Measurements from ENCODE around the gene FMNL1. TPM values are rescaled to one million over a fixed set of nuclear protein-coding genes. Genes with fewer than 3 reads are reported as not detected.
"Not testable (repeated sequence)": the region's sequence is repeated elsewhere in the genome, so short reads cannot be mapped to it uniquely, and the experiment has no call there.

Gene FMNL1
- polyA plus RNA-seq, 2 donors: 4.3 to 5.2 TPM

DNA sequence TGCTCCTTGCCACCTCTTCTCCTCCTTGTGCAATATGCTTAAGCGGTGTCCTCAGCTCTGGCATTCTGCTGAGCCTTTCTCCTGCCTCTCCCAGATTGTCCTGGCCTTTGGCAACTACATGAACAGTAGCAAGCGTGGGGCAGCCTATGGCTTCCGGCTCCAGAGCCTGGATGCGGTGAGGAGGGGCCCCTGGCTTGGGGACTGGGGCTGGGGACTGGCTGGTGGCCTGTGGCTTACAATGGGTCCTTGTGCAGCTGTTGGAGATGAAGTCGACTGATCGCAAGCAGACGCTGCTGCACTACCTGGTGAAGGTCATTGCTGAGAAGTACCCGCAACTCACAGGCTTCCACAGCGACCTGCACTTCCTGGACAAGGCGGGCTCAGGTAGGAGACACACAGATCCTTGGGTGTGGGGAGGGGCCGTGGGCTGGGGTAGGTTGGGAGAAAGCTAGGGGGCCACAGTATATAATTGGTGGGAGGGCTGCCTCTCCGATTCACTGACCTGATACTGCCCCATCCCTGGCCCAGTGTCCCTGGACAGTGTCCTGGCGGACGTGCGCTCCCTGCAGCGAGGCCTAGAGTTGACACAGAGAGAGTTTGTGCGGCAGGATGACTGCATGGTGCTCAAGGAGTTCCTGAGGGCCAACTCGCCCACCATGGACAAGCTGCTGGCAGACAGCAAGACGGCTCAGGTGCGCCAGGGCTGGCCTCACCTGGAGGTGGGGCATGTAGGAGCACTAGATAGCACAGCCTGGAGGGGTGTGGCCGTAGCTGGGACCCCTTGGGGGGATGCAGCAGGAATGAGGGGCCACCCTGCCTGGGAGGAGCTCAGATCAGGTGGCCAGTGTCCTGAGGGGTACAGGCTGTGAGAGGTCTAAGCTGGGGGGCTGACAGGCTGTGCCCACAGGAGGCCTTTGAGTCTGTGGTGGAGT, 23.3 kb downstream of the FMNL1 start:
- Histone ChIP-seq H3K4me1 (ENCODE audit: control insufficient read depth in 2 of 2, insufficient read depth in 2 of 2, low read length in 1 of 2) (peaks cover 0 to 26% of the 10 kb centered on the region in 2 donors), H3K9me3 (ENCODE audit: control insufficient read depth in 2 of 2, insufficient read depth in 1 of 2, low read depth in 1 of 2, low read length in 1 of 2) (no peaks in the 10 kb centered on the region), H3K36me3 (ENCODE audit: control insufficient read depth in 2 of 2, insufficient read depth in 2 of 2, low read length in 1 of 2) (peaks cover 0 to 15% of the 10 kb centered on the region in 2 donors), H3K27ac (ENCODE audit: low read depth in 2 of 2, low read length in 1 of 2) (no peak overlapping the region), H3K4me3 (ENCODE audit: low read depth in 1 of 2, low read length in 2 of 2) (no peak overlapping the region), H3K27me3 (ENCODE audit: control insufficient read depth in 1 of 2, insufficient read depth in 2 of 2, low read length in 2 of 2) (no peaks in the 10 kb centered on the region)
- 88 to 90% methylated on average over 21 of the region's 21 CpGs for WGBS, 2 donors

DNA sequence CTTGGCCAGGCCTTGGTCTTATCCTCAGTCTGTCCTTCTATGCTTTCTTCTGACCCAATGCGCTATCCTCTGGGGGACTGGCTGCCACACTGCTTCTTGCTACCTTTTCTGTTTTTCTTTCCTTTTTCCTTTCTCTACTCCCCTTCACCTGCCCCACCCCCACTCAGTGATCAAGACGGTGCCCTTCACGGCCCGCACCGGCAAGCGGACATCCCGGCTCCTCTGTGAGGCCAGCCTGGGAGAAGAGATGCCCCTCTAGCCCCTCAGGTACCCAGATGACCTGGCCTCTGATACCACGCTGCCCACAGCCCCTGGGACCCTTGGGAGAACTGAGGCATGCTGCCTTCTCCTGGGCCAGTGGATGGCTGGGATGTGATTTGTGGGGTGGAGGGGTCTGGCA, 24.7 kb downstream of the FMNL1 start:
- Histone ChIP-seq H3K4me1 (ENCODE audit: control insufficient read depth in 2 of 2, insufficient read depth in 2 of 2, low read length in 1 of 2) (peaks cover 0 to 19% of the 10 kb centered on the region in 2 donors), H3K27ac (ENCODE audit: low read depth in 2 of 2, low read length in 1 of 2) (no peak overlapping the region), H3K27me3 (ENCODE audit: control insufficient read depth in 1 of 2, insufficient read depth in 2 of 2, low read length in 2 of 2) (no peaks in the 10 kb centered on the region), H3K9me3 (ENCODE audit: control insufficient read depth in 2 of 2, insufficient read depth in 1 of 2, low read depth in 1 of 2, low read length in 1 of 2) (no peaks in the 10 kb centered on the region), H3K36me3 (ENCODE audit: control insufficient read depth in 2 of 2, insufficient read depth in 2 of 2, low read length in 1 of 2) (peaks cover 0 to 10% of the 10 kb centered on the region in 2 donors), H3K4me3 (ENCODE audit: low read depth in 1 of 2, low read length in 2 of 2) (no peak overlapping the region)
- 77 to 82% methylated on average over 8 of the region's 8 CpGs for WGBS, 2 donors

DNA sequence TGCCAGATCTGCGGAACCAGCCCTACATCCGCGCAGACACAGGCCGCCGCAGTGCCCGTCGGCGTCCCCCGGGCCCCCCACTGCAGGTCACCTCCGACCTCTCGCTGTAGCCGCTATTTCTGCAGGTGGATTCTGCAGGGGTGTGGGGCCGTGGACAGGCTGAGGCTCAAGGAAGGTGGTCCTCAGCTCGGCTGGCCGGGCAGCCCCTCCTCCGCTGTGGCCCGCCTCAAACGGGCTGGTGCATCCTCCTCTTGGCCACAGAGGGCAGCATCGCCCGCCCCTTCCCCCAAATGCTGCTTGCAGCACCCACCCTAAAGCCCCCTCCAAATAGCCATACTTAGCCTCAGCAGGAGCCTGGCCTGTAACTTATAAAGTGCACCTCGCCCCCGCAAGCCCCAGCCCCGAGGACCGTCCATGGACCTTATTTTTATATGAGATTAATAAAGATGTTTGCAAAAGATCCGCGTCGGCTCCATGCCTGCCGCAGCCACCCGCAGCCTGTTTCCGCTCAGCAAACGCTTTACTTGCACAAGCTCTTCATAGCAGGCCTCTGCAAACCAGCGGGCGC, 25.3 kb downstream of the FMNL1 start:
- H3K4me1 ChIP-seq (ENCODE audit: control insufficient read depth in 2 of 2, insufficient read depth in 2 of 2, low read length in 1 of 2): peaks cover 0 to 16% of the 10 kb centered on the region in 2 donors
- H3K4me3 ChIP-seq (ENCODE audit: low read depth in 1 of 2, low read length in 2 of 2): peak overlapping the region; percentile 66 to 75
- H3K9me3 ChIP-seq (ENCODE audit: control insufficient read depth in 2 of 2, insufficient read depth in 1 of 2, low read depth in 1 of 2, low read length in 1 of 2): no peaks in the 10 kb centered on the region
- H3K27me3 ChIP-seq (ENCODE audit: control insufficient read depth in 1 of 2, insufficient read depth in 2 of 2, low read length in 2 of 2): no peaks in the 10 kb centered on the region
- H3K27ac ChIP-seq (ENCODE audit: low read depth in 2 of 2, low read length in 1 of 2): peak overlapping the region; percentile 87 to 90
- 12 to 13% methylated on average over 33 of the region's 33 CpGs for WGBS, 2 donors
- H3K36me3 ChIP-seq (ENCODE audit: control insufficient read depth in 2 of 2, insufficient read depth in 2 of 2, low read length in 1 of 2): peaks cover 0 to 10% of the 10 kb centered on the region in 2 donors

DNA sequence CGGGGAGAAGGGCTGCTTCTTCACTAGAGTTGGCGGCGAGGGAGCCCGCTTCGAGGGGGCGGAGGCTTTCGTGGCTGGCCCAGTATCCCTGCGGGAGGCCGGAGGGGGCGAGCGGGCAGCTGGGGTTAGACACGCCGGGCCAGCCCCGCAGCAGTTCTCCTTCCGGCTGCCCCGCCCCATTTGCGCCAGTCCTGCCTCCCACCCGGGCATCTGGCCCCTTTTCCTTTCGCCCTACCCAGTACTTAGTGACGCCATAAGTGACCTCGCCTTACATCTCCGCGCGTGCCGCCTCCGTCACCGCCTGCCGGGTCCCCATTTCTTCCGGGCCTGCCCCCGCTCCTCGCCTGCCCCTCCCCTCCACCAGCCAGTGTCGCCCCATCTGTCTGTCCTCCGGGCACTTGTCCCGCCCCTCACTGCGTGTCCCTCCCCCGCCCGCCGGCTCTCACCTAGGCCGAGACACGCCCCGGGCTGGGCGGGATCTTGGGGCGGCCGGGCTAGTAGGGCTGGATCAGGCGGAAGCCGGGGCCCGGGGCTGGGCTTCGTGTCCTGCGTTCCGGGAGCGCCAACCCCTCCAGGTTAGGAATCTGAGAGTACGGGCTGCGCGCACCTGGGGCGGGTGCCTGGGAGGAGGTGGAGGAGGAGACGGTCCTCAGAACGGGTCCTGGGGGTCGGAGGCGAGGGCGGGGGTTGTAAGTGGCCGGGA, 25.9 kb downstream of the FMNL1 start:
- no peaks in the 10 kb centered on the region for H3K9me3 ChIP-seq (ENCODE audit: control insufficient read depth in 2 of 2, insufficient read depth in 1 of 2, low read depth in 1 of 2, low read length in 1 of 2)

DNA sequence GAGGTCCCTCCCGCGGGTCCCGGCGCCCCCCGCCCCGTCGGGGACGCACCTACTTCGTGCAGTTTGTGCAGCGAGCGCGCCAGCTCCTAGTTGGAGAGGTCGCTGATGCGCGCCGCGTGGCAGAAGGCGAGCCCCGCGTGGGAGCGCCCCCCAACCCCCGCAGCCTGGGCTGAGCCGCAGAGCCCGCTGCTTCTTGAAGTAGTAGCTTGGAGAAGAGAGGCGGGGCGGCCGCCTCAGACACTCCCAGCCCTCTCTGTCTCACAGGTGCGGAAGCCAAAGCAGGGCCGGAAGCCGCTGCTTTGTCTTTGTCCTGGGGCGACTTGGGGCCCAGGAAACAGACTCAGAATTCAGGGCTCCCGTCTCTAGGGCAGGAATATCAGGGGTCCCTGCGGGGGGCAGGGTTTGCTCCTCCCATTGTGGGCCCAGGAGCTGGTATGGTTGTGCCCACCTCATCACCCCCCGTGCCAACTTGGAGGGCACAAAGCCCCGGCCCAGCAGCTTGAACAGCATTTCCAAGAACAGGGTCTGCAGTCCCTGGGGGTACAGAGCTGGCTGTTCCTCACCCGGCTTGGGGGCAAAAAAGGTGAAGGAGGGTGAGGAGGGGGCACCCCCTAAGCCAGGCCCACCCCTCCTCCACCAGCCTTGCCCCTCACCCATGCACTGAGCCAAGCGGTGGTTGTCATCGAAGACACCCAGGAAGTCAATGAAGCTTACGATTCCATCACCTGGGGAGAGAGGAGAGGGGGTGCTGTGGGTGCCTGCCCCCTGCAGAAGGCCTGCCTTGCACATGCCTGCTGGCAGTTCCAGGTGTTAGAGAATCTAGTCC, 26.7 kb downstream of the FMNL1 start:
- Histone ChIP-seq H3K4me1 (ENCODE audit: control insufficient read depth in 2 of 2, insufficient read depth in 2 of 2, low read length in 1 of 2) (peaks cover 0 to 16% of the 10 kb centered on the region in 2 donors), H3K27me3 (ENCODE audit: control insufficient read depth in 1 of 2, insufficient read depth in 2 of 2, low read length in 2 of 2) (no peaks in the 10 kb centered on the region), H3K4me3 (ENCODE audit: low read depth in 1 of 2, low read length in 2 of 2) (peak overlapping the region; percentile 66 to 75), H3K9me3 (ENCODE audit: control insufficient read depth in 2 of 2, insufficient read depth in 1 of 2, low read depth in 1 of 2, low read length in 1 of 2) (no peaks in the 10 kb centered on the region), H3K36me3 (ENCODE audit: control insufficient read depth in 2 of 2, insufficient read depth in 2 of 2, low read length in 1 of 2) (peaks cover 0 to 8% of the 10 kb centered on the region in 2 donors), H3K27ac (ENCODE audit: low read depth in 2 of 2, low read length in 1 of 2) (peak overlapping the region; percentile 87 to 90)
- 10 to 15% methylated on average over 32 to 39 of the region's 39 CpGs for WGBS, 2 donors

More for the DNA sequence above, 25.9 kb downstream of the FMNL1 start:
- Histone ChIP-seq H3K36me3 (ENCODE audit: control insufficient read depth in 2 of 2, insufficient read depth in 2 of 2, low read length in 1 of 2) (peaks cover 0 to 10% of the 10 kb centered on the region in 2 donors), H3K4me1 (ENCODE audit: control insufficient read depth in 2 of 2, insufficient read depth in 2 of 2, low read length in 1 of 2) (peaks cover 0 to 16% of the 10 kb centered on the region in 2 donors), H3K4me3 (ENCODE audit: low read depth in 1 of 2, low read length in 2 of 2) (peak overlapping the region; percentile 66 to 75), H3K27me3 (ENCODE audit: control insufficient read depth in 1 of 2, insufficient read depth in 2 of 2, low read length in 2 of 2) (no peaks in the 10 kb centered on the region), H3K27ac (ENCODE audit: low read depth in 2 of 2, low read length in 1 of 2) (peak overlapping the region; percentile 87 to 90)
- 1% methylated on average over 59 to 61 of the region's 61 CpGs for WGBS, 2 donors

DNA sequence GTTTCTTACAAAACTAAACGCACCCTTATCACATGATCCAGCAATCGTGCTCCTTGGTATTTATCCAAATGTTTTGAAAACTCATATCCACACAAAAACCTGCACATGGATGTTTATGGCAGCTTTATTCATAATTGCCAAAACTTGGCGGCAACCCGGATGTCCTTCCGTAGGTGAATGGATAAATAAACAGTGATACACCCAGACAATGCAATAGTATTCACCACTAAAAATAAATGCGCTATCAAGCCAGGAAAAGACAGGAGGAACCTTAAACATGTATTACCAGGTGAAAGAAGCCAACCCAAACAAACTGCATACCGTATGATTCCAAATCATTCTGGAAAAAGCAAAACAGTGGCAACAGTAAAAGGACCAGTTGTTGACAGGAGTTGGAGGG, 30.2 kb downstream of the FMNL1 start:
- H3K4me1 ChIP-seq (ENCODE audit: control insufficient read depth in 2 of 2, insufficient read depth in 2 of 2, low read length in 1 of 2): peaks cover 3 to 5% of the 10 kb centered on the region in 2 donors
- H3K4me3 ChIP-seq (ENCODE audit: low read depth in 1 of 2, low read length in 2 of 2): no peak overlapping the region
- WGBS, 2 donors: 56 to 57% methylated on average over 7 of the region's 7 CpGs
- H3K9me3 ChIP-seq (ENCODE audit: control insufficient read depth in 2 of 2, insufficient read depth in 1 of 2, low read depth in 1 of 2, low read length in 1 of 2): peaks cover 0 to 1% of the 10 kb centered on the region in 2 donors
- H3K36me3 ChIP-seq (ENCODE audit: control insufficient read depth in 2 of 2, insufficient read depth in 2 of 2, low read length in 1 of 2): no peaks in the 10 kb centered on the region
- H3K27me3 ChIP-seq (ENCODE audit: control insufficient read depth in 1 of 2, insufficient read depth in 2 of 2, low read length in 2 of 2): no peaks in the 10 kb centered on the region
- H3K27ac ChIP-seq (ENCODE audit: low read depth in 2 of 2, low read length in 1 of 2): no peak overlapping the region

DNA sequence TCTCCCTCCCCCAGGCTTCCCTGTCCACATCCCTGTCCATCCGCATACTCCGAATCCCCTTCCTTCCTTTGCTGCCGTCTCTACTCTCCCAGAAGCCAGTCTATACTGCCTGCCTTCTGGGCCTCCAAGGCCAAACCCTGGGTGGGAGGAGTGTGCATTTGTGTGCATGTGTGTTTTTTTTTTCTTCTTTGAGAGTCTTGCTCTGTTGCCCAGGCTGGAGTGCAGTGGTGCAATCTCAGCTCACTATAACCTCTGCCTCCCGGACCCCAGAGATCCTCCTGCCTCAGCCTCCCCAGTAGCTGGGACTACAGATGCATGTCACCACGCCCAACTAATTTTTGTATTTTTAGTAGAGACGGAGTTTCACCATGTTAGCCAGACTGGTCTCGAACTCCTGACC, 31.6 kb downstream of the FMNL1 start:
- H3K36me3 ChIP-seq (ENCODE audit: control insufficient read depth in 2 of 2, insufficient read depth in 2 of 2, low read length in 1 of 2); H3K4me3 ChIP-seq (ENCODE audit: low read depth in 1 of 2, low read length in 2 of 2); H3K27ac ChIP-seq (ENCODE audit: low read depth in 2 of 2, low read length in 1 of 2); H3K27me3 ChIP-seq (ENCODE audit: control insufficient read depth in 1 of 2, insufficient read depth in 2 of 2, low read length in 2 of 2); H3K4me1 ChIP-seq (ENCODE audit: control insufficient read depth in 2 of 2, insufficient read depth in 2 of 2, low read length in 1 of 2); H3K9me3 ChIP-seq (ENCODE audit: control insufficient read depth in 2 of 2, insufficient read depth in 1 of 2, low read depth in 1 of 2, low read length in 1 of 2): not testable (repeated sequence)
- WGBS, 2 donors: 93 to 94% methylated on average over 7 of the region's 7 CpGs

DNA sequence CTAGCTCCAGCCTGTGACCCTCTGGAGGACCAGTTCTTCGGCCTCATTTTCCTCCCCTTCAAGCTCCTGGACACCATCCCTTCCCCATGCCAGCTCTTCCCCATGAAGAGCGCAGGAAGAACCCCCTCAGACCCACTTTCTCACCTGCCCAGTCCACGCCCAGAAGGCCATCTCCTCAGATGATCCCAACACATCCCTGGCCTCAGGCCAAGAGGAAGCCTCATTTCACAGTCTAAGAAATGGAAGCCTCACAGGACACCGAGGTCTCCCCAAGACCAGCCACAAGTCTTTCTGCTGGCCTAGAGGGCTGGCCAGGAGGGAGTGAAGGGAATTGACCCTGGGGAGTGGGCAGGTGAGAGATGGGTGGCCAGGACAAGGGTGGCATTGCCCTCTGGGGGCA, 32.2 kb downstream of the FMNL1 start:
- WGBS, 2 donors: 87 to 95% methylated on average over 4 of the region's 4 CpGs
- peaks cover 0 to 3% of the 10 kb centered on the region in 2 donors for H3K4me1 ChIP-seq (ENCODE audit: control insufficient read depth in 2 of 2, insufficient read depth in 2 of 2, low read length in 1 of 2)

DNA sequence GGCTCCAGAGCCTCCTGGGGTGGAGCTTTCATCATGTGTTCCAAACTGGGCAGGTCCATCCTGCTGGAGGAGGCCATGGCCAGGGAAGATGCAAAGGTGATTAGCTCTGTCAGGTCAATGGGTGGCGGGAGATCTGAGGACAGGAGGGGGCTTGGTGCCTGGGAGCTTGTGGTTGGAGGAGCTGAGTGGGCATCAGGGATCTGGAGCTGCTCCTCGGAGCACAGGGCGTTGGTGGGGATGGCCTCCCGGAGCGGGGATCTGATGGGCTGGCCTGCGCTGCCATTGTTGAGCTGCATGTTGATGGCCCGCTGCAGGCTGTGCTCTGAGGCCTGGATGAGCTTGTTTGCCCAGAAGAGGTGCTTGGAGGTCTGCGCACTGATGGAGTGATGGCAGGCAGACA, 33.7 kb downstream of the FMNL1 start:
- Histone ChIP-seq H3K36me3 (ENCODE audit: control insufficient read depth in 2 of 2, insufficient read depth in 2 of 2, low read length in 1 of 2) (no peaks in the 10 kb centered on the region), H3K9me3 (ENCODE audit: control insufficient read depth in 2 of 2, insufficient read depth in 1 of 2, low read depth in 1 of 2, low read length in 1 of 2) (peaks cover 0 to 1% of the 10 kb centered on the region in 2 donors), H3K4me1 (ENCODE audit: control insufficient read depth in 2 of 2, insufficient read depth in 2 of 2, low read length in 1 of 2) (peaks cover 0 to 3% of the 10 kb centered on the region in 2 donors), H3K27ac (ENCODE audit: low read depth in 2 of 2, low read length in 1 of 2) (no peak overlapping the region), H3K27me3 (ENCODE audit: control insufficient read depth in 1 of 2, insufficient read depth in 2 of 2, low read length in 2 of 2) (no peaks in the 10 kb centered on the region), H3K4me3 (ENCODE audit: low read depth in 1 of 2, low read length in 2 of 2) (no peak overlapping the region)
- 96 to 97% methylated on average over 8 of the region's 8 CpGs for WGBS, 2 donors

More for the DNA sequence above, 32.2 kb downstream of the FMNL1 start:
- no peaks in the 10 kb centered on the region for H3K27me3 ChIP-seq (ENCODE audit: control insufficient read depth in 1 of 2, insufficient read depth in 2 of 2, low read length in 2 of 2)
- no peaks in the 10 kb centered on the region for H3K36me3 ChIP-seq (ENCODE audit: control insufficient read depth in 2 of 2, insufficient read depth in 2 of 2, low read length in 1 of 2)
- H3K27ac ChIP-seq (ENCODE audit: low read depth in 2 of 2, low read length in 1 of 2): no peak overlapping the region
- H3K9me3 ChIP-seq (ENCODE audit: control insufficient read depth in 2 of 2, insufficient read depth in 1 of 2, low read depth in 1 of 2, low read length in 1 of 2): peaks cover 0 to 1% of the 10 kb centered on the region in 2 donors
- H3K4me3 ChIP-seq (ENCODE audit: low read depth in 1 of 2, low read length in 2 of 2): no peak overlapping the region
